ENCODE data around the gene COX7B2.

DNA sequence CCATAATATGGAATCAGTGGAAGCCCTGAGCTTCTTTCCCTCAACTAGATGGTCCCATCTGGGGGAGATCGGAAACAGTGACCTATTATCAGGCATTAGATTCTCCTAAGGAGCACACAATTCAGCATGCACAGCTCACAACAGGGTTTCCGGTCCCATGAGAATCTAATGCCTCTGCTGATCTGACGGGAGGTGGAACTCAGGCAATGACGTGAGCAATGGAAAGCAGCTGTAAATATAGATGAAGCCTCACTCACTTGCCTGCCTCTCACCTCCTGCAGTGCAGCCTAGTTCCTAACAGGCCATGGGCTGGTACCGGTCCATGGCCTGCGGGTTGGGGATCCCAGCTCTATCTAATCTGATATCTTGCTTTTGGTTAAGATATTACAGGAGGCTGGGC is 88.9 kb downstream of the COX7B2 start:
- no peak for TF ChIP-seq TP53 (CRISPR knock-in tag; IDR thresholded peaks at IDR 0.05)
- TF ChIP-seq ZSCAN20 (CRISPR knock-in tag; IDR thresholded peaks at IDR 0.05), result no peak
- TF ChIP-seq CHD4 (IDR thresholded peaks at IDR 0.05; ENCODE audit: borderline replicate concordance), result no peak
- no peak for TF ChIP-seq CTCF (IDR thresholded peaks at IDR 0.05)
- TF ChIP-seq MAZ (IDR thresholded peaks at IDR 0.05; ENCODE audit: borderline replicate concordance, low read depth, low read length), result no peak
